ENCODE results near the gene MISP3.

DNA sequence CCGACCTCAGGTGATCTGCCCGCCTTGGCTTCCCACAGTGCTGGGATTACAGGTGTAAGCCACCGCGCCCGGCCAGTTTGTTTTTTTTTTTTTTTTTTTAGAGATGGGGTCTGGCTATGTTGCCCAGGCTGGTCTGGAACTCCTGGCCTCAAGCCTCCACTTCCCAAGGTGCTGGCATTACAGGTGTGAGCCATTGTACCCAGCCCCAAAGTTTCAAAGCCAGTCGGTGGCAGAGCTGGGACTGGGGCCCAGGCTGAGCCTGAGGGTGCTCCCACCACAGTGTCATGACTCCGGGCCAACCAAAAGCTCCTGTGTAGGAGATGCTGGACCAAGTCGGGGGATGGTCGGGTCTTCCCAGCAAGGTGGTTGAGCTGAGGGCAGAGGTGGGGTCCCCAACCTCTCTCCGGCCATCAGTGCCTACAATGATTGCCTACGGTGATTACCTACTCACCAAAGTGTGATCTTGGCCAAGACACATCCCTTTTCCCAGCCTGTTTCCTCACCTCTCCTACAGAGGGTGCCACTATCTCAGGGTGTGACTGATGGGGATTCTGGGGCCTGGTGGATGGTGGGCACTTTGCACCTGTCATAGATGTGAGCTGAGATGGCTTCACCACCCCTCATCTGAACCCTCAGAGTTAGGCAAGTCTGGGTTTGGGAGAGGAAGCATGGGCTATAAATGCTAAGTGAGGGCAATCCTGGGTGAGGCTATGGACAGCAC is 23.8 kb downstream of the MISP3 start:
- no peak for TF ChIP-seq GATA2 (IDR thresholded peaks at IDR 0.05; ENCODE audit: low read depth, low read length)
- TF ChIP-seq GATA3 (IDR thresholded peaks at IDR 0.05; ENCODE audit: low read depth, low read length), result no peak
